GM23338 (cell line): ENCODE measurements around the gene SETBP1.

Experiments used
- CREB1 ChIP-seq: fragments of 250-450 bp; sonication (Bioruptor Pico); IDR thresholded peaks from 2 replicates; pipeline ENCODE4 v1.5.0; 2020; ENCODE audit warnings: low read depth, mild to moderate bottlenecking, moderate library complexity
- EZH2 ChIP-seq: fragments of 200-600 bp; sonication (generic); IDR thresholded peaks from one replicate; pipeline ENCODE4 v1.8.0; 2017; ENCODE audit warnings: antibody characterized with exemption, mild to moderate bottlenecking, low read depth; ENCODE audit not compliant: unreplicated experiment
- EZH2phosphoT487 ChIP-seq: fragments of 200-600 bp; sonication (generic); IDR thresholded peaks from one replicate; pipeline ENCODE4 v1.8.1; 2018; ENCODE audit warnings: antibody characterized with exemption; ENCODE audit not compliant: unreplicated experiment
- JUNB ChIP-seq: IDR thresholded peaks from one replicate; pipeline ENCODE4 v1.6.1; 2016; ENCODE audit warnings: antibody characterized with exemption; ENCODE audit not compliant: unreplicated experiment
- NANOG ChIP-seq: IDR thresholded peaks from 2 replicates; pipeline ENCODE4 v1.6.1; 2016; ENCODE audit warnings: antibody characterized with exemption, borderline replicate concordance
- POLR2AphosphoS5 ChIP-seq: IDR thresholded peaks from 2 replicates; pipeline ENCODE4 v1.6.1; 2016; ENCODE audit warnings: antibody characterized with exemption, low read depth
- STAT1 ChIP-seq: IDR thresholded peaks from one replicate; pipeline ENCODE4 v1.6.1; 2016; ENCODE audit warnings: antibody characterized with exemption; ENCODE audit not compliant: unreplicated experiment
- ZNF114 ChIP-seq: fragments of 250-450 bp; sonication (Bioruptor Pico); IDR thresholded peaks from 2 replicates; pipeline ENCODE4 v1.5.0; 2020; ENCODE audit warnings: mild to moderate bottlenecking, moderate library complexity
- ZNF331 ChIP-seq: fragments of 250-450 bp; sonication (Bioruptor Pico); IDR thresholded peaks from 2 replicates; pipeline ENCODE4 v1.5.0; 2020; ENCODE audit warnings: low read depth, mild to moderate bottlenecking, moderate library complexity
- TF ChIP-seq, protein P1 (sequence below), 2 experiments: fragments of 200-600 bp in 1 of 2; sonication (generic) in 1 of 2; conservative IDR thresholded peaks; 2 replicates each; pipeline versions ENCODE4 v1.5.1 to v1.6.1; 2016 to 2017; ENCODE audit warnings: antibody characterized with exemption in 2 of 2, low read depth in 2 of 2, mild to moderate bottlenecking in 2 of 2, moderate library complexity in 1 of 2
- TF ChIP-seq, protein P2 (sequence below): IDR thresholded peaks from one replicate; pipeline ENCODE4 v1.6.1; 2018; ENCODE audit warnings: antibody characterized with exemption; ENCODE audit not compliant: unreplicated experiment
- TF ChIP-seq, protein P3 (sequence below): IDR thresholded peaks from 2 replicates; pipeline ENCODE4 v1.6.1; 2016; ENCODE audit warnings: antibody characterized with exemption
- TF ChIP-seq, protein P4 (sequence below): fragments of 250-450 bp; sonication (Bioruptor Pico); IDR thresholded peaks from 2 replicates; pipeline ENCODE4 v1.5.0; 2020; ENCODE audit warnings: mild to moderate bottlenecking, moderate library complexity

DNA sequence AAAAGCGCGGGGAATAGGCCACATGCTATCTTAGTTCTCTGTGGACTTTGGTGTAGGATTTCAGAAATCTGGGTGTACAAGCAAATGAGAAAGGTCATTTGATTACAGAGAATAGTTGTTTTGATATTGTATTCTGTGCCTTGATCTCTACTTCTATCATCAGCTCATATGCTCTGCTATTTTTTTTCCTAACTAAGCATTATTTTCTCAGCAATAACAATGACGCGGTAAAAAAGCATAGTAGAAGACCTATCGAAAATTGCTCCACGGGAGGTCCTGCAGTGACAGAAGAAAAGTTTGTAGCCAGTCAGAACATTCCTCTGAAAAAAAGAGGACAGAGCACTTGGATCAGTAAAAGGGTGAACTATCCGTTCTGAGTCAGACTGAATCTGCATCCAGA, 2.8 kb upstream of the SETBP1 start:
- TF ChIP-seq EZH2 (no peak), POLR2AphosphoS5 (no peak), EZH2phosphoT487 (no peak), STAT1 (no peak), JUNB (no peak), CREB1 (no peak), NANOG (no peak), ZNF331 (no peak), ZNF114 (CRISPR knock-in tag) (no peak)
- TF ChIP-seq, protein P1, sequence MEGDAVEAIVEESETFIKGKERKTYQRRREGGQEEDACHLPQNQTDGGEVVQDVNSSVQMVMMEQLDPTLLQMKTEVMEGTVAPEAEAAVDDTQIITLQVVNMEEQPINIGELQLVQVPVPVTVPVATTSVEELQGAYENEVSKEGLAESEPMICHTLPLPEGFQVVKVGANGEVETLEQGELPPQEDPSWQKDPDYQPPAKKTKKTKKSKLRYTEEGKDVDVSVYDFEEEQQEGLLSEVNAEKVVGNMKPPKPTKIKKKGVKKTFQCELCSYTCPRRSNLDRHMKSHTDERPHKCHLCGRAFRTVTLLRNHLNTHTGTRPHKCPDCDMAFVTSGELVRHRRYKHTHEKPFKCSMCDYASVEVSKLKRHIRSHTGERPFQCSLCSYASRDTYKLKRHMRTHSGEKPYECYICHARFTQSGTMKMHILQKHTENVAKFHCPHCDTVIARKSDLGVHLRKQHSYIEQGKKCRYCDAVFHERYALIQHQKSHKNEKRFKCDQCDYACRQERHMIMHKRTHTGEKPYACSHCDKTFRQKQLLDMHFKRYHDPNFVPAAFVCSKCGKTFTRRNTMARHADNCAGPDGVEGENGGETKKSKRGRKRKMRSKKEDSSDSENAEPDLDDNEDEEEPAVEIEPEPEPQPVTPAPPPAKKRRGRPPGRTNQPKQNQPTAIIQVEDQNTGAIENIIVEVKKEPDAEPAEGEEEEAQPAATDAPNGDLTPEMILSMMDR (conservative IDR thresholded peaks at IDR 0.05; ENCODE audit: low read depth in 2 of 2) = no peak
- TF ChIP-seq, protein P2, sequence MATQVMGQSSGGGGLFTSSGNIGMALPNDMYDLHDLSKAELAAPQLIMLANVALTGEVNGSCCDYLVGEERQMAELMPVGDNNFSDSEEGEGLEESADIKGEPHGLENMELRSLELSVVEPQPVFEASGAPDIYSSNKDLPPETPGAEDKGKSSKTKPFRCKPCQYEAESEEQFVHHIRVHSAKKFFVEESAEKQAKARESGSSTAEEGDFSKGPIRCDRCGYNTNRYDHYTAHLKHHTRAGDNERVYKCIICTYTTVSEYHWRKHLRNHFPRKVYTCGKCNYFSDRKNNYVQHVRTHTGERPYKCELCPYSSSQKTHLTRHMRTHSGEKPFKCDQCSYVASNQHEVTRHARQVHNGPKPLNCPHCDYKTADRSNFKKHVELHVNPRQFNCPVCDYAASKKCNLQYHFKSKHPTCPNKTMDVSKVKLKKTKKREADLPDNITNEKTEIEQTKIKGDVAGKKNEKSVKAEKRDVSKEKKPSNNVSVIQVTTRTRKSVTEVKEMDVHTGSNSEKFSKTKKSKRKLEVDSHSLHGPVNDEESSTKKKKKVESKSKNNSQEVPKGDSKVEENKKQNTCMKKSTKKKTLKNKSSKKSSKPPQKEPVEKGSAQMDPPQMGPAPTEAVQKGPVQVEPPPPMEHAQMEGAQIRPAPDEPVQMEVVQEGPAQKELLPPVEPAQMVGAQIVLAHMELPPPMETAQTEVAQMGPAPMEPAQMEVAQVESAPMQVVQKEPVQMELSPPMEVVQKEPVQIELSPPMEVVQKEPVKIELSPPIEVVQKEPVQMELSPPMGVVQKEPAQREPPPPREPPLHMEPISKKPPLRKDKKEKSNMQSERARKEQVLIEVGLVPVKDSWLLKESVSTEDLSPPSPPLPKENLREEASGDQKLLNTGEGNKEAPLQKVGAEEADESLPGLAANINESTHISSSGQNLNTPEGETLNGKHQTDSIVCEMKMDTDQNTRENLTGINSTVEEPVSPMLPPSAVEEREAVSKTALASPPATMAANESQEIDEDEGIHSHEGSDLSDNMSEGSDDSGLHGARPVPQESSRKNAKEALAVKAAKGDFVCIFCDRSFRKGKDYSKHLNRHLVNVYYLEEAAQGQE = no peak
- TF ChIP-seq, protein P3, sequence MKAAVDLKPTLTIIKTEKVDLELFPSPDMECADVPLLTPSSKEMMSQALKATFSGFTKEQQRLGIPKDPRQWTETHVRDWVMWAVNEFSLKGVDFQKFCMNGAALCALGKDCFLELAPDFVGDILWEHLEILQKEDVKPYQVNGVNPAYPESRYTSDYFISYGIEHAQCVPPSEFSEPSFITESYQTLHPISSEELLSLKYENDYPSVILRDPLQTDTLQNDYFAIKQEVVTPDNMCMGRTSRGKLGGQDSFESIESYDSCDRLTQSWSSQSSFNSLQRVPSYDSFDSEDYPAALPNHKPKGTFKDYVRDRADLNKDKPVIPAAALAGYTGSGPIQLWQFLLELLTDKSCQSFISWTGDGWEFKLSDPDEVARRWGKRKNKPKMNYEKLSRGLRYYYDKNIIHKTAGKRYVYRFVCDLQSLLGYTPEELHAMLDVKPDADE = no peak
- TF ChIP-seq, protein P4, sequence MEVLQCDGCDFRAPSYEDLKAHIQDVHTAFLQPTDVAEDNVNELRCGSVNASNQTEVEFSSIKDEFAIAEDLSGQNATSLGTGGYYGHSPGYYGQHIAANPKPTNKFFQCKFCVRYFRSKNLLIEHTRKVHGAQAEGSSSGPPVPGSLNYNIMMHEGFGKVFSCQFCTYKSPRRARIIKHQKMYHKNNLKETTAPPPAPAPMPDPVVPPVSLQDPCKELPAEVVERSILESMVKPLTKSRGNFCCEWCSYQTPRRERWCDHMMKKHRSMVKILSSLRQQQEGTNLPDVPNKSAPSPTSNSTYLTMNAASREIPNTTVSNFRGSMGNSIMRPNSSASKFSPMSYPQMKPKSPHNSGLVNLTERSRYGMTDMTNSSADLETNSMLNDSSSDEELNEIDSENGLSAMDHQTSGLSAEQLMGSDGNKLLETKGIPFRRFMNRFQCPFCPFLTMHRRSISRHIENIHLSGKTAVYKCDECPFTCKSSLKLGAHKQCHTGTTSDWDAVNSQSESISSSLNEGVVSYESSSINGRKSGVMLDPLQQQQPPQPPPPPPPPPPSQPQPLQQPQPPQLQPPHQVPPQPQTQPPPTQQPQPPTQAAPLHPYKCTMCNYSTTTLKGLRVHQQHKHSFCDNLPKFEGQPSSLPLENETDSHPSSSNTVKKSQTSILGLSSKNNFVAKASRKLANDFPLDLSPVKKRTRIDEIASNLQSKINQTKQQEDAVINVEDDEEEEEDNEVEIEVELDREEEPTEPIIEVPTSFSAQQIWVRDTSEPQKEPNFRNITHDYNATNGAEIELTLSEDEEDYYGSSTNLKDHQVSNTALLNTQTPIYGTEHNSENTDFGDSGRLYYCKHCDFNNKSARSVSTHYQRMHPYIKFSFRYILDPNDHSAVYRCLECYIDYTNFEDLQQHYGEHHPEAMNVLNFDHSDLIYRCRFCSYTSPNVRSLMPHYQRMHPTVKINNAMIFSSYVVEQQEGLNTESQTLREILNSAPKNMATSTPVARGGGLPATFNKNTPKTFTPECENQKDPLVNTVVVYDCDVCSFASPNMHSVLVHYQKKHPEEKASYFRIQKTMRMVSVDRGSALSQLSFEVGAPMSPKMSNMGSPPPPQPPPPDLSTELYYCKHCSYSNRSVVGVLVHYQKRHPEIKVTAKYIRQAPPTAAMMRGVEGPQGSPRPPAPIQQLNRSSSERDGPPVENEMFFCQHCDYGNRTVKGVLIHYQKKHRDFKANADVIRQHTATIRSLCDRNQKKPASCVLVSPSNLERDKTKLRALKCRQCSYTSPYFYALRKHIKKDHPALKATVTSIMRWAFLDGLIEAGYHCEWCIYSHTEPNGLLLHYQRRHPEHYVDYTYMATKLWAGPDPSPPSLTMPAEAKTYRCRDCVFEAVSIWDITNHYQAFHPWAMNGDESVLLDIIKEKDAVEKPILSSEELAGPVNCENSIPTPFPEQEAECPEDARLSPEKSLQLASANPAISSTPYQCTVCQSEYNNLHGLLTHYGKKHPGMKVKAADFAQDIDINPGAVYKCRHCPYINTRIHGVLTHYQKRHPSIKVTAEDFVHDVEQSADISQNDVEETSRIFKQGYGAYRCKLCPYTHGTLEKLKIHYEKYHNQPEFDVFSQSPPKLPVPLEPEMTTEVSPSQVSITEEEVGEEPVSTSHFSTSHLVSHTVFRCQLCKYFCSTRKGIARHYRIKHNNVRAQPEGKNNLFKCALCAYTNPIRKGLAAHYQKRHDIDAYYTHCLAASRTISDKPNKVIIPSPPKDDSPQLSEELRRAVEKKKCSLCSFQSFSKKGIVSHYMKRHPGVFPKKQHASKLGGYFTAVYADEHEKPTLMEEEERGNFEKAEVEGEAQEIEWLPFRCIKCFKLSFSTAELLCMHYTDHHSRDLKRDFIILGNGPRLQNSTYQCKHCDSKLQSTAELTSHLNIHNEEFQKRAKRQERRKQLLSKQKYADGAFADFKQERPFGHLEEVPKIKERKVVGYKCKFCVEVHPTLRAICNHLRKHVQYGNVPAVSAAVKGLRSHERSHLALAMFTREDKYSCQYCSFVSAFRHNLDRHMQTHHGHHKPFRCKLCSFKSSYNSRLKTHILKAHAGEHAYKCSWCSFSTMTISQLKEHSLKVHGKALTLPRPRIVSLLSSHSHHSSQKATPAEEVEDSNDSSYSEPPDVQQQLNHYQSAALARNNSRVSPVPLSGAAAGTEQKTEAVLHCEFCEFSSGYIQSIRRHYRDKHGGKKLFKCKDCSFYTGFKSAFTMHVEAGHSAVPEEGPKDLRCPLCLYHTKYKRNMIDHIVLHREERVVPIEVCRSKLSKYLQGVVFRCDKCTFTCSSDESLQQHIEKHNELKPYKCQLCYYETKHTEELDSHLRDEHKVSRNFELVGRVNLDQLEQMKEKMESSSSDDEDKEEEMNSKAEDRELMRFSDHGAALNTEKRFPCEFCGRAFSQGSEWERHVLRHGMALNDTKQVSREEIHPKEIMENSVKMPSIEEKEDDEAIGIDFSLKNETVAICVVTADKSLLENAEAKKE (CRISPR knock-in tag) = no peak
